Skin epidermis (tissue), 12 donors: ENCODE results near the gene GAS2L3.

Experiments
- H3K27ac ChIP-seq, 21 experiments: fragments of 200-600 bp; sonication (generic) in 11 of 21; one replicate each; pipeline ENCODE4 v1.5.0; 2020; ENCODE audit warnings: mild to moderate bottlenecking in 3 of 21, inconsistent platforms in 2 of 21, moderate library complexity in 2 of 21
- H3K4me3 ChIP-seq, 7 experiments: fragments of 200-600 bp; sonication (generic) in 2 of 7; one replicate each; pipeline ENCODE4 v1.5.0; 2020; ENCODE audit warnings: inconsistent platforms in 2 of 7, mild to moderate bottlenecking in 2 of 7, moderate library complexity in 1 of 7

The GAS2L3 gene

GRCh38 chr12:100652488-100652887, 79.0 kb downstream of the GAS2L3 start:
- H3K27ac ChIP-seq = no peak overlapping the region

GRCh38 chr12:100656141-100656540, 82.7 kb downstream of the GAS2L3 start:
- Histone ChIP-seq H3K27ac (no peak overlapping the region), H3K4me3 (no peak overlapping the region)

More at GRCh38 chr12:100652488-100652887, 79.0 kb downstream of the GAS2L3 start:
- H3K4me3 ChIP-seq = no peak overlapping the region

- no peak overlapping the region for H3K4me3 ChIP-seq
- no peak overlapping the region for H3K27ac ChIP-seq
These were observed 83.4 kb downstream of the GAS2L3 start for GRCh38 chr12:100656856-100657255.

- H3K4me3 ChIP-seq = no peak overlapping the region
- H3K27ac ChIP-seq = no peak overlapping the region
These were observed 87.9 kb downstream of the GAS2L3 start for GRCh38 chr12:100661300-100661951.

DNA sequence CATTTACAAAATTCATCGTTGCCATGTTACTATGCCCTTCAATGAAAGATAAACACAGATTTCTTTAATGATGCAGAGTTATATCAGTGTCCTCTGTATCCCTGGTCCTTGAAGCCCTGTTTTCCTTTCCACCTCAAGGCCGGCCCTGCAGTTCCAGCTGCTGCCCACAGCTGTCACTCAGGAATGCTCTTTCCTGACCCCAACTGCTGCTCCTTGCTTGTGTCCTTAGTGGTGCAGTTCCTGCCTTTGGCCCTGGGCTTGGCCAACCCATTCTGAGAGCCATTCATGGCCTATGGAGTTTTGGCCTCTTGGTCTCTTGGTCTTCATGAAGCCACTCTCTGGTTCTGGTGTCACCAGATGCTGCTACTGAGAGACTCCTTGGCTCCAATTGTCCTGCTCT, 93.1 kb downstream of the GAS2L3 start:
- Histone ChIP-seq H3K4me3 (no peak overlapping the region), H3K27ac (no peak overlapping the region)

DNA sequence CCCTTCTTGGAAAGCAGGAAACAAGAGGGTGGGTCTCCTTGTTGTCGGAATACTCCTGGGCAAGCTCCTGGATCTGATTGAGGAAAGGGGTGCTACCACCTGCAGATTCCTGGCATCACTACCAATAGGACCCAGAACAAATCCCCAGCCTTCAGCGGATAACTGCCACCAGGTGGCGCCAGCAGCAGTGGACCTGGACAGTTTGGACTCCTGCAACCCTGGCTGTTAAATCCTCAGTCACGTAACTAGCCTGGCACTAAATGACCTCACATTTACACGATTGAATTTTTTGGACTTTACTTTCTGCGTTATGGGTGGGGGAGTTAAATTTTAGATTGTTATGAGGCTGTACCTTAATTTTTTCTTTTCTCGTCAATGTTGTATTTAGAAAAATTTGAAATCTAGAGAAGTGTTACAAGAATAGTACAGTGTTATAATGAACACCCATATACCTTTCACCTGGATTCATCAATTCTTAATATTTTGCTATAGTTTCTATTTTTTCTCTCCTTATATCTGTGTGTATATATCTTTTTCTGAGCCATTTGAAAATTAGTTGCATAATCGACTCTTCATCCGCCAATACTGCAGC, 95.6 kb downstream of the GAS2L3 start:
- H3K27ac ChIP-seq = no peak overlapping the region
- H3K4me3 ChIP-seq = no peak overlapping the region

- no peak overlapping the region for H3K27ac ChIP-seq
These were observed 96.4 kb downstream of the GAS2L3 start for GRCh38 chr12:100669922-100670321.

GRCh38 chr12:100671396-100672074, 98.1 kb downstream of the GAS2L3 start:
- no peak overlapping the region for H3K27ac ChIP-seq
- no peak overlapping the region for H3K4me3 ChIP-seq

More at GRCh38 chr12:100669922-100670321, 96.4 kb downstream of the GAS2L3 start:
- H3K4me3 ChIP-seq = no peak overlapping the region

GRCh38 chr12:100672075-100672592, 98.7 kb downstream of the GAS2L3 start:
- Histone ChIP-seq H3K4me3 (no peak overlapping the region), H3K27ac (no peak overlapping the region)

DNA sequence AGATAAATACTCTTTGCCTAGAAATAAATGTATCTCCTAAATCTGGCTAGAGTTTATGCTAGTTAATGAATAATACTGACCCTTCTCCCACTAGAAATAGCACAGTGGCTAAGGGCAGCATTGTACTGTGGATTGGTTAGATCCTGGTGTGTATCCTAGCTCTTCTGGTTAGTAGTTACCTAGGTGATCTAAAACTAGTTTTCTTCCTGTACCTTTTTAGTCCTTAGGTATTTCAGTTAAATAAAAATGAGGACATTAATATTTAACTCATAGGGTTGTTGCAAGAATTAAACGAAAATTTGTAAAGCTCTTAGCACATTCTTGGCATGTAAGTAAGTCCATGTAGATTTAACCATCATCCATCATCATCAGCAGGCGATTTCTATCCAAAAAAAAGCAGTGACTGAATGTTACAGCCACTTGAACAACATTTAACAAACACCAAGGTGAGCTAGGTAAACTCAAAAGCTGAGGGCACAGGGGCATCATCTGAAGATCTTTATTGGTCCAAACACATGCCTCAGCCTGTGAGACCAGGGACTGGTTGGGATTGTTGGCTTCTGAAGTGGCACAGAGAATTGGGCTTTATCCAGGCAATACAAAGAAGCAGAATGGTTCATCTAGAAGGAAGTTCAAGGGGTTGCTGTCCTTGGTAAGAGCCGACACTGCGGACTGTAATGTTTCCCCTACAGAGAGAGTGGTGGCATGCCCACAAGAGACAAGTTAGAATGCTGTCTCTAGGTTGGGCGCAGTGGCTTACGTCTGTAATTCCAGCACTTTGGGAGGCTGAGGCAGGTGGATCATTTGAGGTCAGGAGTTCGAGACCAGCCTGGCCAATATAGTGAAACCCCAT, 100.8 kb downstream of the GAS2L3 start:
- no peak overlapping the region for H3K27ac ChIP-seq

More for the DNA sequence above, 100.8 kb downstream of the GAS2L3 start:
- no peak overlapping the region for H3K4me3 ChIP-seq
